Urinary bladder (tissue), 4 donors: ENCODE data around the gene APOO. TPM values are rescaled to one million over a fixed set of nuclear protein-coding genes. Genes with fewer than 3 reads are reported as not detected.

ENCODE experiments used
- DNase-seq: peaks from one replicate; pipeline ENCODE4 v3.0.0-alpha.2; 2015; ENCODE audit errors: extremely low spot score
- H3K27ac ChIP-seq: one replicate; pipeline ENCODE4 v1.5.1; 2013; ENCODE audit warnings: low read depth, mild to moderate bottlenecking, moderate library complexity
- H3K36me3 ChIP-seq: one replicate; pipeline ENCODE4 v1.6.1; 2013; ENCODE audit warnings: mild to moderate bottlenecking, moderate library complexity; ENCODE audit not compliant: insufficient read depth
- H3K4me1 ChIP-seq: one replicate; pipeline ENCODE4 v1.6.1; 2013; ENCODE audit warnings: mild to moderate bottlenecking, moderate library complexity; ENCODE audit not compliant: insufficient read depth
- H3K4me3 ChIP-seq: one replicate; pipeline ENCODE4 v1.5.1; 2013; ENCODE audit warnings: low read depth, low read length
- WGBS: extraction: QIAGEN DNeasy Blood & Tissue Kit; methylation state at CpG from one replicate; pipeline ENCODE4 v1.1.7; 2013; 5-methylcytosine and 5-hydroxymethylcytosine counted together
- polyA plus RNA-seq: library from polyadenylated mRNA; stranded (reverse); fragments of 200-250 nt; gene quantifications from one replicate; pipeline ENCODE4 v1.2.3, GENCODE V29; 2013
- total RNA-seq: library from RNA; depleted of rRNA; stranded (reverse); fragments of >200 nt; gene quantifications from one replicate; pipeline ENCODE4 v1.2.3, GENCODE V29; 2014
- donor health status: healthy with polysubstance abuse.
- donor health status: healthy.

The APOO gene
- total and polyA plus RNA-seq, 2 donors: 10.6 to 10.9 TPM

- Histone ChIP-seq H3K4me3 (no peak overlapping the region), H3K4me1 (no peaks in the 10 kb centered on the region)
- WGBS: 19% methylated on average over 2 of the region's 2 CpGs
These were observed 23.3 kb upstream of the APOO start for GRCh38 chrX:23930894-23931604.

DNA sequence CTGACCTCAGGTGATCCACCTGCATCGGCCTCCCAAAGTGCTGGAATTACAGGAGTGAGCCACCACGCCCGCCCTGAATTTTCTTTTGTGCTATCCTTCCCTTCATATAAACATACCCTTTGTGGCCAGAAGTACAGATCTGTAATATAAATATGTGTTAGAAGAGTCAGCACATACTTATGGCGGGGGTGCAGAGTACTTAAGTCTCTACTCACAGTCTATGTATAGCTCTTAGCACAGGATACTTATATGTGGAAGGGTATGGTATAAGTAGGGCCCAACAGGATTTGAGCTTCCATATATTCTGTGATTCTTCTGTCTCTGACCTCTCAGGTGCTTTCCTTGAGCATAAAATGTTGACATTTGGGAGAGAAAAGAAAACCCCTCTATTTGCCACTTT lies 18.3 kb upstream of the APOO start:
- no peak for DNase-seq
- Histone ChIP-seq H3K27ac (no peak overlapping the region), H3K4me1 (no peaks in the 10 kb centered on the region), H3K36me3 (no peaks in the 10 kb centered on the region), H3K4me3 (no peak overlapping the region)
- 91% methylated on average over 4 of the region's 4 CpGs for WGBS

More at GRCh38 chrX:23930894-23931604, 23.3 kb upstream of the APOO start:
- DNase-seq: no peak
- Histone ChIP-seq H3K27ac (no peak overlapping the region), H3K36me3 (no peaks in the 10 kb centered on the region)

DNA sequence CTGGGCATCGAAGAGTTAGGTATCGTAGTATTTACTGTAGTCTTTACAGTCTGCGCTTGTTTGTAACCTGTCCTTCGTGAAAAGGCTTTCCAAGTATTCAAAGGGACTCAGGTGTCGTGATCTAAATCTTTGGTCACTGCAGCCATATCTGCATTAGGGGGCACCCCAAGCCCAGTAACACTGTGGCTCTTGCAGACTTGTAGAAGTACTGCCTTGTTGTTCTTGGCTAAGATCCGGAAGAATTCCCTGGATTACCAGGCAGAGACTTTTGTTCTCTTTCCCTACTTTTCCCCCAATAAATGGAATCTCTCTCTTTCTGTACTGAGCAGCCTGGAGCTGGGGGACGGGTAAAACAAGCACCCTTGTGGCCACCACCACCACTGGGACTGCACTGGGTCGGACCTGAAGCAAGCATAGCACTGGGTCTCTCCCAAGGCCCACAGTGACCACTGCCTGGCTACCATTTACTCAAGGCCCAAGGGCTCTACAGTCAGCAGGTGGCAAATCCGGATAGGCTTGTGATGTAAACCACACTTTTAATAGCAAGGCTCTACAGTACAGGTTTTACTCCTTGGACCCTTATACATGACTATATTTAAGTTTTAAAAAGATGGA lies 12.1 kb upstream of the APOO start:
- no peak for DNase-seq
- Histone ChIP-seq H3K27ac (no peak overlapping the region), H3K36me3 (no peaks in the 10 kb centered on the region), H3K4me1 (no peaks in the 10 kb centered on the region), H3K4me3 (no peak overlapping the region)
- WGBS: 71% methylated on average over 9 of the region's 9 CpGs

GRCh38 chrX:23919148-23919547 lies 11.4 kb upstream of the APOO start:
- no peaks in the 10 kb centered on the region for H3K4me1 ChIP-seq
- H3K36me3 ChIP-seq: no peaks in the 10 kb centered on the region
- DNase-seq: no peak
- H3K4me3 ChIP-seq: no peak overlapping the region
- H3K27ac ChIP-seq: no peak overlapping the region
- 86% methylated on average over 1 of the region's 1 CpG for WGBS

GRCh38 chrX:23911126-23911835 lies 3.5 kb upstream of the APOO start:
- Histone ChIP-seq H3K4me1 (no peaks in the 10 kb centered on the region), H3K4me3 (no peak overlapping the region), H3K27ac (no peak overlapping the region), H3K36me3 (no peaks in the 10 kb centered on the region)
- no peak for DNase-seq
- WGBS: 66% methylated on average over 5 of the region's 5 CpGs

GRCh38 chrX:23908219-23909004 lies 674 bp upstream of the APOO start:
- no peak overlapping the region for H3K4me3 ChIP-seq
- H3K36me3 ChIP-seq: no peaks in the 10 kb centered on the region
- 28% methylated on average over 13 of the region's 13 CpGs for WGBS
- H3K4me1 ChIP-seq: no peaks in the 10 kb centered on the region
- H3K27ac ChIP-seq: peak overlapping the region; percentile 80
- no peak for DNase-seq

- peak overlapping the region; percentile 85 for H3K27ac ChIP-seq
- H3K36me3 ChIP-seq: no peaks in the 10 kb centered on the region
- 2% methylated on average over 12 of the region's 12 CpGs for WGBS
- H3K4me3 ChIP-seq: peak overlapping the region; percentile 45
- DNase-seq: no peak
- H3K4me1 ChIP-seq: no peaks in the 10 kb centered on the region
These were observed 634 bp downstream of the APOO start for GRCh38 chrX:23907111-23907497.

DNA sequence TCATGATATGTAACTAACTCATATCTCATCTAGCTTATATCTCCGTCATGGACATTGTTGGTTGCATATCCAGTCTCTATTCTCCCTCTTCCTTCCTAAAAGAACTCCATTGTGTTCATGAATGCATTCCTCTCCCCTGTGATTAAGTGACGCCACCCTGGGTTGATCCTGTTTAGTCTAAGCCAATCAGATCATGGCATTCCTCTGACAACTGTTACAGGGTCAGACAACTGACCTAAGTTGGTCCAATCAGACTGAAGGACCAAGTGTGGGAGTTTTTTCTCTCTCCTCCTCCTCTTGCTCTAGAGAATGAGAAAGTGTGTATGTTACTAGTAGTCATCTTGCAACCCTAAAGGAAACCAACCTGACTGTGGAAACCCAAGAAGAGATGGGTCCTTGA lies 3.6 kb downstream of the APOO start:
- DNase-seq: no peak
- Histone ChIP-seq H3K36me3 (no peaks in the 10 kb centered on the region), H3K27ac (no peak overlapping the region), H3K4me1 (no peaks in the 10 kb centered on the region), H3K4me3 (no peak overlapping the region)
- WGBS: 63% methylated on average over 2 of the region's 2 CpGs

- H3K4me3 ChIP-seq: no peak overlapping the region
- H3K4me1 ChIP-seq: no peaks in the 10 kb centered on the region
- H3K27ac ChIP-seq: peak overlapping the region; percentile 32
- WGBS: 1% methylated on average over 2 of the region's 2 CpGs
- DNase-seq: no peak
- H3K36me3 ChIP-seq: no peaks in the 10 kb centered on the region
These were observed 5.3 kb downstream of the APOO start for GRCh38 chrX:23902419-23902818.

- H3K27ac ChIP-seq: peak overlapping the region; percentile 38
- 20% methylated on average over 1 of the region's 1 CpG for WGBS
- DNase-seq: no peak
- H3K4me1 ChIP-seq: no peaks in the 10 kb centered on the region
- no peak overlapping the region for H3K4me3 ChIP-seq
- no peaks in the 10 kb centered on the region for H3K36me3 ChIP-seq
These were observed 5.9 kb downstream of the APOO start for GRCh38 chrX:23901805-23902204.

GRCh38 chrX:23901060-23901459 lies 6.7 kb downstream of the APOO start:
- Histone ChIP-seq H3K4me1 (no peaks in the 10 kb centered on the region), H3K36me3 (no peaks in the 10 kb centered on the region), H3K4me3 (no peak overlapping the region), H3K27ac (no peak overlapping the region)
- 69% methylated on average over 3 of the region's 3 CpGs for WGBS
- DNase-seq: no peak

DNA sequence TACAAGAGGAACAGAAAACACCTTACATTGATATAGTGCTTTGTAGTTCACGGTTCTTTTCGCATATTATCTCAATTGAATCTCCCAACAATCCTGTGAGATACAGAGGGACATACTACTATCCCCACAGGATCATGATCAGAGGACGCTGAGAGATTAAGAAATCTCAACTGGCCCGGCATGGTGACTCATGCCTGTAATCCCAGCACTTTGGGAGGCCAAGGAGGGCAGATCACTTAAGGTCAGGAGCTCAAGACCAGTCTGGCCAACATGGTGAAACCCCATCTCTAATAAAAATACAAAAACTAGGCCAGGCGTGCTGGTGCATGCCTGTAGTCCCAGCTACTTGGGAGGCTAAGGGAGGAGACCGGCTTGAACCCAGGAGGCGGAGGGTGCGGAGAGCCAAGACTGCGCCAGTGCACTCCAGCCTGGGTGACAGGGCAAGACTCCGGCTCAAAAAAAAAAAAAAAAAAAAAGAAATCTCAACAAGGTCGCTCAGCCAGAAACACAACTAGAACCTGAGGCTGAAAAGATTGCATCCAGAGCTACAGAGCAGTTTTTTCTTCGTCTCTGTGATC lies 7.4 kb downstream of the APOO start:
- no peaks in the 10 kb centered on the region for H3K36me3 ChIP-seq
- H3K4me3 ChIP-seq: no peak overlapping the region
- no peak overlapping the region for H3K27ac ChIP-seq
- WGBS: 65% methylated on average over 12 of the region's 12 CpGs
- H3K4me1 ChIP-seq: no peaks in the 10 kb centered on the region
- DNase-seq: no peak

- no peaks in the 10 kb centered on the region for H3K36me3 ChIP-seq
- H3K4me1 ChIP-seq: no peaks in the 10 kb centered on the region
- H3K27ac ChIP-seq: no peak overlapping the region
- H3K4me3 ChIP-seq: no peak overlapping the region
- 63% methylated on average over 3 of the region's 3 CpGs for WGBS
- no peak for DNase-seq
These were observed 9.3 kb downstream of the APOO start for GRCh38 chrX:23898412-23898959.
